ENCODE results near the gene SMPD1. TPM values are rescaled to one million over a fixed set of nuclear protein-coding genes. Genes with fewer than 3 reads are reported as not detected.
A peak's percentile ranks its signal among the peaks of the same experiment; 100 is the strongest.
"Not testable (repeated sequence)": the region's sequence is repeated elsewhere in the genome, so short reads cannot be mapped to it uniquely, and the experiment has no call there.

Gene SMPD1
- total RNA-seq, 1 experiment from 2014 or later = 4.5 TPM

DNA sequence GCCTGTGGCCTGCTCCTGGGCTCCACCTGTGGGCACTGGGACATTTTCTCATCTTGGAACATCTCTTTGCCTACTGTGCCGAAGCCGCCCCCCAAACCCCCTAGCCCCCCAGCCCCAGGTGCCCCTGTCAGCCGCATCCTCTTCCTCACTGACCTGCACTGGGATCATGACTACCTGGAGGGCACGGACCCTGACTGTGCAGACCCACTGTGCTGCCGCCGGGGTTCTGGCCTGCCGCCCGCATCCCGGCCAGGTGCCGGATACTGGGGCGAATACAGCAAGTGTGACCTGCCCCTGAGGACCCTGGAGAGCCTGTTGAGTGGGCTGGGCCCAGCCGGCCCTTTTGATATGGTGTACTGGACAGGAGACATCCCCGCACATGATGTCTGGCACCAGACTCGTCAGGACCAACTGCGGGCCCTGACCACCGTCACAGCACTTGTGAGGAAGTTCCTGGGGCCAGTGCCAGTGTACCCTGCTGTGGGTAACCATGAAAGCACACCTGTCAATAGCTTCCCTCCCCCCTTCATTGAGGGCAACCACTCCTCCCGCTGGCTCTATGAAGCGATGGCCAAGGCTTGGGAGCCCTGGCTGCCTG lies 1.4 kb downstream of the SMPD1 start:
- Histone ChIP-seq H2AFZ (ENCODE audit: low read length) (no peak overlapping the region), H3K9ac (ENCODE audit: extremely low read depth, insufficient read length, low read length) (no peak overlapping the region), H3K4me2 (ENCODE audit: insufficient read depth, insufficient read length, low read length) (no peak overlapping the region), H3K14ac (ENCODE audit: insufficient read depth, low read length) (no peak overlapping the region), H2AK5ac (ENCODE audit: insufficient read length, low read length) (no peak overlapping the region), H2BK20ac (ENCODE audit: low read depth, low read length, poor library complexity, severe bottlenecking) (no peak overlapping the region), H2BK12ac (ENCODE audit: insufficient read length, low read depth, low read length) (no peak overlapping the region), H2BK5ac (ENCODE audit: insufficient read length, low read length) (no peak overlapping the region), H3K27ac (ENCODE audit: insufficient read length, low read depth, low read length) (no peak overlapping the region), H3K56ac (ENCODE audit: insufficient read length, low read depth, low read length) (no peak overlapping the region), H3K4me1 (ENCODE audit: insufficient read depth, low read length) (no peaks in the 10 kb centered on the region; the same call in 1 of the 2 replicates), H2BK120ac (ENCODE audit: low read depth, low read length, poor library complexity, severe bottlenecking) (no peak overlapping the region), H3K9me3 (ENCODE audit: control insufficient read depth, low read depth, low read length) (no peaks in the 10 kb centered on the region), H4K20me1 (ENCODE audit: control insufficient read depth, insufficient read depth, insufficient read length) (no peaks in the 10 kb centered on the region), H3K79me2 (ENCODE audit: insufficient read depth, low read length) (no peaks in the 10 kb centered on the region), H4K5ac (ENCODE audit: insufficient read length, low read depth, low read length) (no peak overlapping the region), H3K79me1 (ENCODE audit: insufficient read depth, low read depth, low read length, poor library complexity, severe bottlenecking) (no peaks in the 10 kb centered on the region), H3K23ac (ENCODE audit: insufficient read length, low read depth, low read length) (no peak overlapping the region), H2BK15ac (ENCODE audit: low read depth, low read length) (no peak overlapping the region), H3K18ac (ENCODE audit: insufficient read length, low read depth, low read length) (no peak overlapping the region), H4K8ac (replicated peaks; ENCODE audit: insufficient read length, low read depth, low read length) (no peak overlapping the region), H4K91ac (ENCODE audit: insufficient read length, low read depth, low read length) (no peak overlapping the region), H3K27me3 (ENCODE audit: insufficient read depth, low read length) (0 out of 2 replicates have a peak, but pooled peaks cover 2% of the 10 kb centered on the region), H3K4ac (ENCODE audit: low read depth, low read length) (no peak overlapping the region), H3T11ph (ENCODE audit: low read length) (no peak overlapping the region), H3K23me2 (ENCODE audit: insufficient read length, low read depth, low read length, poor library complexity, severe bottlenecking) (peaks cover 7% of the 10 kb centered on the region)
- DNase-seq = no peak
- WGBS (ENCODE audit: extremely low coverage, insufficient read length, low lambda C conversion rate) = no CpG with 5 or more reads among the region's 18 CpGs
- Mint-ChIP-seq H3K4me1 (peaks cover 21 to 30% of the 10 kb centered on the region in 2 experiments), H3K36me3 (ENCODE audit: insufficient read depth in 1 of 3, low read depth in 3 of 3) (0 out of 7 replicates have a peak, but pooled peaks cover 0 to 3% (median 0%) of the 10 kb centered on the region in 3 experiments), H3K27me3 (ENCODE audit: low read depth) (peaks cover 8% of the 10 kb centered on the region), H3K27ac (no peak overlapping the region), H3K9me3 (no peaks in the 10 kb centered on the region; a peak in 1 of 5 replicates), H3K4me3 (peak overlapping the region; percentile 84 to 93; a peak in 2 of 5 replicates)
- TF ChIP-seq, protein P1, sequence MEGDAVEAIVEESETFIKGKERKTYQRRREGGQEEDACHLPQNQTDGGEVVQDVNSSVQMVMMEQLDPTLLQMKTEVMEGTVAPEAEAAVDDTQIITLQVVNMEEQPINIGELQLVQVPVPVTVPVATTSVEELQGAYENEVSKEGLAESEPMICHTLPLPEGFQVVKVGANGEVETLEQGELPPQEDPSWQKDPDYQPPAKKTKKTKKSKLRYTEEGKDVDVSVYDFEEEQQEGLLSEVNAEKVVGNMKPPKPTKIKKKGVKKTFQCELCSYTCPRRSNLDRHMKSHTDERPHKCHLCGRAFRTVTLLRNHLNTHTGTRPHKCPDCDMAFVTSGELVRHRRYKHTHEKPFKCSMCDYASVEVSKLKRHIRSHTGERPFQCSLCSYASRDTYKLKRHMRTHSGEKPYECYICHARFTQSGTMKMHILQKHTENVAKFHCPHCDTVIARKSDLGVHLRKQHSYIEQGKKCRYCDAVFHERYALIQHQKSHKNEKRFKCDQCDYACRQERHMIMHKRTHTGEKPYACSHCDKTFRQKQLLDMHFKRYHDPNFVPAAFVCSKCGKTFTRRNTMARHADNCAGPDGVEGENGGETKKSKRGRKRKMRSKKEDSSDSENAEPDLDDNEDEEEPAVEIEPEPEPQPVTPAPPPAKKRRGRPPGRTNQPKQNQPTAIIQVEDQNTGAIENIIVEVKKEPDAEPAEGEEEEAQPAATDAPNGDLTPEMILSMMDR (conservative IDR thresholded peaks at IDR 0.05) = no peak

DNA sequence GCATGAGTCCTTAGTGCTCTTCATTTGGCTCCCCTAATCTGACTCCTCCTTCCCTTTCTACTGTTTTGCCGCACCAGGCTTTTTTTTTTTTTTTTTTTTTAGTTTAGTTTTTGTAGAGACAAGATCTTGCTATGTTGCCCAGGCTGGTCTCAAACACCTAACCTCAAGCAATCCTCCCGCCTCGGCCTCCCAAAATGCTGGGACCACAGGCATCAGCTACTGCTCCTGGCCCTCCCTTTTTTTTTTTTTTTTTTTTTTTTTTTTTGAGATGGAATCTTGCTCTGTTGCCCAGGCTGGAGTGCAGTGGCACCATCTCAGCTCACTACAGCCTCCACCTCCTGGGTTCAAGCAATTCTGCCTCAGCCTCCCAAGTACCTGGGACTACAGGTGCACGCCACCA lies 2.0 kb downstream of the SMPD1 start:
- not testable (repeated sequence) for H2BK120ac ChIP-seq (ENCODE audit: low read depth, low read length, poor library complexity, severe bottlenecking); H3K27ac Mint-ChIP-seq; H3K18ac ChIP-seq (ENCODE audit: insufficient read length, low read depth, low read length); H3K4me3 Mint-ChIP-seq; H2BK20ac ChIP-seq (ENCODE audit: low read depth, low read length, poor library complexity, severe bottlenecking); H3K27me3 ChIP-seq (ENCODE audit: insufficient read depth, low read length); H3K4me1 ChIP-seq (ENCODE audit: insufficient read depth, low read length); H4K20me1 ChIP-seq (ENCODE audit: control insufficient read depth, insufficient read depth, insufficient read length); H3K9me3 ChIP-seq (ENCODE audit: control insufficient read depth, low read depth, low read length); H3K9me3 Mint-ChIP-seq; H3T11ph ChIP-seq (ENCODE audit: low read length); H3K14ac ChIP-seq (ENCODE audit: insufficient read depth, low read length); H3K79me2 ChIP-seq (ENCODE audit: insufficient read depth, low read length); H3K23me2 ChIP-seq (ENCODE audit: insufficient read length, low read depth, low read length, poor library complexity, severe bottlenecking); H3K79me1 ChIP-seq (ENCODE audit: insufficient read depth, low read depth, low read length, poor library complexity, severe bottlenecking); H3K27ac ChIP-seq (ENCODE audit: insufficient read length, low read depth, low read length); H4K8ac ChIP-seq (replicated peaks; ENCODE audit: insufficient read length, low read depth, low read length); H3K23ac ChIP-seq (ENCODE audit: insufficient read length, low read depth, low read length); H2BK5ac ChIP-seq (ENCODE audit: insufficient read length, low read length); H3K27me3 Mint-ChIP-seq (ENCODE audit: low read depth); H3K4me2 ChIP-seq (ENCODE audit: insufficient read depth, insufficient read length, low read length); H3K9ac ChIP-seq (ENCODE audit: extremely low read depth, insufficient read length, low read length); H2AK5ac ChIP-seq (ENCODE audit: insufficient read length, low read length); H3K56ac ChIP-seq (ENCODE audit: insufficient read length, low read depth, low read length); H2AFZ ChIP-seq (ENCODE audit: low read length); H4K5ac ChIP-seq (ENCODE audit: insufficient read length, low read depth, low read length); H3K36me3 Mint-ChIP-seq (ENCODE audit: insufficient read depth in 1 of 3, low read depth in 3 of 3); DNase-seq; H3K4ac ChIP-seq (ENCODE audit: low read depth, low read length); H2BK12ac ChIP-seq (ENCODE audit: insufficient read length, low read depth, low read length); H2BK15ac ChIP-seq (ENCODE audit: low read depth, low read length); H4K91ac ChIP-seq (ENCODE audit: insufficient read length, low read depth, low read length)
- H3K4me1 Mint-ChIP-seq = peaks cover 21 to 29% of the 10 kb centered on the region in 2 experiments
- WGBS (ENCODE audit: extremely low coverage, insufficient read length, low lambda C conversion rate) = no CpG with 5 or more reads among the region's 4 CpGs

Data from H9 (cell line).